Measurements from ENCODE around the gene ADAMTS13. TPM values are rescaled to one million over a fixed set of nuclear protein-coding genes. Genes with fewer than 3 reads are reported as not detected.

ADAMTS13 gene
- total RNA-seq, 4 donors from 2014 or later, result 1.0 to 2.2 (median 1.4) TPM

- DNase-seq (no peak), ATAC-seq (no peak)
- no peak for TF ChIP-seq POLR2A (IDR thresholded peaks at IDR 0.05)
- no peak for TF ChIP-seq CTCF (IDR thresholded peaks at IDR 0.05 in 4 of 5, conservative IDR thresholded peaks at IDR 0.05 in 1 of 5)
- in situ Hi-C loops (cut with MboI; ENCODE audit: low sequenced_read_pairs in 4 of 4), result loop anchor here in 1 of 4 donors (25.0 kb wide), 1 partner anchor 288 kb away; no protein-coding TSS in a partner anchor
- no peaks in the 10 kb centered on the region for H3K9me3 ChIP-seq
- H3K27ac ChIP-seq, result no peak overlapping the region
- H3K36me3 ChIP-seq, result no peaks in the 10 kb centered on the region
- peaks cover 4 to 14% of the 10 kb centered on the region in 2 donors for H3K4me1 ChIP-seq
- H3K4me3 ChIP-seq, result no peak overlapping the region
- intact Hi-C loops (cut with DNase I; ENCODE audit: low total_unique reads), result no loop called here
- no peaks in the 10 kb centered on the region for H3K27me3 ChIP-seq
Measured at GRCh38 chr9:133474853-133475252, 52.7 kb downstream of the ADAMTS13 start.

- Histone ChIP-seq H3K9me3 (no peaks in the 10 kb centered on the region), H3K4me1 (peaks cover 4 to 14% of the 10 kb centered on the region in 2 donors), H3K27me3 (no peaks in the 10 kb centered on the region), H3K27ac (no peak overlapping the region), H3K36me3 (no peaks in the 10 kb centered on the region), H3K4me3 (no peak overlapping the region)
- TF ChIP-seq POLR2A (IDR thresholded peaks at IDR 0.05), result no peak
- no peak for TF ChIP-seq CTCF (IDR thresholded peaks at IDR 0.05 in 4 of 5, conservative IDR thresholded peaks at IDR 0.05 in 1 of 5)
- DNase-seq (no peak), ATAC-seq (no peak)
- in situ Hi-C loops (cut with MboI; ENCODE audit: low sequenced_read_pairs in 4 of 4), result loop anchor here in 1 of 4 donors (25.0 kb wide), 1 partner anchor 288 kb away; no protein-coding TSS in a partner anchor
- intact Hi-C loops (cut with DNase I; ENCODE audit: low total_unique reads), result no loop called here
Measured at GRCh38 chr9:133475292-133476012, 53.3 kb downstream of the ADAMTS13 start.

GRCh38 chr9:133476036-133476931 is 54.1 kb downstream of the ADAMTS13 start:
- Histone ChIP-seq H3K36me3 (no peaks in the 10 kb centered on the region), H3K4me1 (peaks cover 4 to 14% of the 10 kb centered on the region in 2 donors), H3K4me3 (no peak overlapping the region), H3K27ac (no peak overlapping the region), H3K9me3 (no peaks in the 10 kb centered on the region), H3K27me3 (no peaks in the 10 kb centered on the region)
- intact Hi-C loops (cut with DNase I; ENCODE audit: low total_unique reads), result no loop called here
- in situ Hi-C loops (cut with MboI; ENCODE audit: low sequenced_read_pairs in 4 of 4), result loop anchor here in 1 of 4 donors (25.0 kb wide), 1 partner anchor 289 kb away; no protein-coding TSS in a partner anchor
- DNase-seq (no peak), ATAC-seq (no peak)
- TF ChIP-seq CTCF (IDR thresholded peaks at IDR 0.05 in 4 of 5, conservative IDR thresholded peaks at IDR 0.05 in 1 of 5) (no peak), POLR2A (IDR thresholded peaks at IDR 0.05) (no peak)

- DNase-seq (no peak), ATAC-seq (no peak)
- no peaks in the 10 kb centered on the region for H3K36me3 ChIP-seq
- TF ChIP-seq CTCF (IDR thresholded peaks at IDR 0.05 in 4 of 5, conservative IDR thresholded peaks at IDR 0.05 in 1 of 5), result no peak
- TF ChIP-seq POLR2A (IDR thresholded peaks at IDR 0.05), result no peak
- in situ Hi-C loops (cut with MboI; ENCODE audit: low sequenced_read_pairs in 4 of 4) (loop anchor here in 1 of 4 donors (25.0 kb wide), 1 partner anchor 290 kb away; no protein-coding TSS in a partner anchor), intact Hi-C loops (cut with DNase I; ENCODE audit: low total_unique reads) (no loop called here)
- H3K27me3 ChIP-seq, result no peaks in the 10 kb centered on the region
- peaks cover 4 to 14% of the 10 kb centered on the region in 2 donors for H3K4me1 ChIP-seq
- H3K9me3 ChIP-seq, result no peaks in the 10 kb centered on the region
- no peak overlapping the region for H3K27ac ChIP-seq
- no peak overlapping the region for H3K4me3 ChIP-seq
Measured at GRCh38 chr9:133476941-133477340, 54.8 kb downstream of the ADAMTS13 start.
